Activated T-helper 17 cell treated with anti-CD3 and anti-CD28 coated beads, Interleukin-2, amount 50 U/mL, for 72 hours (primary cell): ENCODE measurements around the gene CHAD. TPM values are rescaled to one million over a fixed set of nuclear protein-coding genes. Genes with fewer than 3 reads are reported as not detected.

ENCODE experiments used
- ATAC-seq: fragments of 150-1000 bp; cut with Tn5 transposase; replicated peaks from 2 replicates; pipeline ENCODE4 v1.10.0; 2021; ENCODE audit warnings: mild to moderate bottlenecking, moderate library complexity
- H3K27ac Mint-ChIP-seq: one replicate; pipeline ENCODE4 v1.8.0; 2022; ENCODE audit warnings: mixed read lengths
- H3K27me3 Mint-ChIP-seq: one replicate; pipeline ENCODE4 v1.8.0; 2022; ENCODE audit warnings: mixed read lengths
- H3K36me3 Mint-ChIP-seq: one replicate; pipeline ENCODE4 v1.8.0; 2022; ENCODE audit warnings: low read depth, mild to moderate bottlenecking, mixed read lengths
- H3K4me1 Mint-ChIP-seq: one replicate; pipeline ENCODE4 v1.8.0; 2022; ENCODE audit warnings: mixed read lengths
- H3K4me3 Mint-ChIP-seq: one replicate; pipeline ENCODE4 v1.8.0; 2022; ENCODE audit warnings: mild to moderate bottlenecking, mixed read lengths
- H3K9me3 Mint-ChIP-seq: one replicate; pipeline ENCODE4 v1.8.0; 2022; ENCODE audit warnings: mixed read lengths
- total RNA-seq, 2 donors: library from RNA; stranded (reverse); gene quantifications; one replicate each; pipeline ENCODE4 v1.2.3, GENCODE V29; 2022

The CHAD gene
- total RNA-seq = not detected

DNA sequence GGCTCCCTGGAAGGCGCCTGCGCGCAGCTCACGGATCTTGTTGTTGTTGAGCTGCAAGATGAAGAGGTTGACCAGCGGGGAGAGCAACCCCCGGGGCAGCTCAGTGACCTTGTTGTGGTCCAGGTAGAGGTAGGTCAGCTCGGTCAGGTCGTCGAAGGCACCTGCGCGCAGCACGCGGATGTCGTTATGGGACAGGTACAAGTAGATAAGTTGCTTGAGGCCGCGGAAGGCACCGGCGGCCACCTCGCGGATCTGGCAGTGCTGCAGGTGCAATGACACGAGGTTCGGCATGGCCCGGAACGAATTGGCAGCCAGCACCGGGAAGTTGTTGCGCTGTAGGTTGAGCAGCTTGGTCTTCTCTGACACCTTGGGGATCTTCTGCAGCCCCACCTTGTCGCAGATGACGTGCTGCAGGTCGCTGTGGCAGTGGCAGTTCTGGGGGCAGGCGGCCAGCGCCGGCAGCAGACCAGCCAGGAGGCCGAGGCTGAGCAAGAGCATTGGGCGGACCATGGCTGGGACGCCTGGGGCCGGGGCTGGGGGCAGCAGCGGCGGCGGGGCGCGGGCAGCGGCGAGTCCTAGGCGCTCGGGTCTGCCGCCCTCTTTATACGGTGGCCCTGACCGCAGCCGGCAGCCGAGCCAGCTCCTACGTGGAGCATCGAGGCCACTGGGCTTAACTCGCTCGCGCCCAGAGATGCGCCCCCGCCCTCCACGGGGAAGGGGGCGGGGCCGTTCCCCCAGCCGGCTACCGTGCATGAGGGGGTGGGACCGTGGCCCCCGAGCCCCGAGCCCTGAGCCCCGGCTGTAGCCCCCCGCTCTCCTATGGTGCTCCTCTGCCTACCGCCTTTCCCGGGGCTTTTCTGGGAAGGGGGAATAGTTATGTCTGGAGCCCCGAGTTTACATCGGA, at the start of gene CHAD:
CHAD (minus strand) TSS at position 577 of the 904 bp plus-strand sequence; CDS start at position 510, 67 bp downstream.
- ATAC-seq = no peak
- Mint-ChIP-seq H3K9me3 (no peaks in the 10 kb centered on the region), H3K27me3 (peaks cover 10% of the 10 kb centered on the region), H3K27ac (no peak within 1 kb of the TSS), H3K36me3 (no peaks in the 10 kb centered on the region), H3K4me3 (peak within 1 kb of the TSS; percentile 26), H3K4me1 (peaks cover 5% of the 10 kb centered on the region)

- no peak overlapping the region for H3K4me3 Mint-ChIP-seq
- H3K27ac Mint-ChIP-seq = peak overlapping the region; percentile 26
- no peaks in the 10 kb centered on the region for H3K36me3 Mint-ChIP-seq
- no peaks in the 10 kb centered on the region for H3K9me3 Mint-ChIP-seq
- no peak for ATAC-seq
- no peaks in the 10 kb centered on the region for H3K27me3 Mint-ChIP-seq
- peaks cover 9% of the 10 kb centered on the region for H3K4me1 Mint-ChIP-seq
These were observed 49.1 kb upstream of the CHAD start for GRCh38 chr17:50517504-50518383.

GRCh38 chr17:50517011-50517410, 48.3 kb upstream of the CHAD start:
- Mint-ChIP-seq H3K9me3 (no peaks in the 10 kb centered on the region), H3K27me3 (no peaks in the 10 kb centered on the region), H3K4me3 (no peak overlapping the region), H3K27ac (peak overlapping the region; percentile 26), H3K4me1 (peaks cover 9% of the 10 kb centered on the region), H3K36me3 (no peaks in the 10 kb centered on the region)
- no peak for ATAC-seq

GRCh38 chr17:50514936-50515702, 46.4 kb upstream of the CHAD start:
- no peaks in the 10 kb centered on the region for H3K27me3 Mint-ChIP-seq
- H3K4me3 Mint-ChIP-seq = no peak overlapping the region
- H3K9me3 Mint-ChIP-seq = no peaks in the 10 kb centered on the region
- ATAC-seq = no peak
- peaks cover 21% of the 10 kb centered on the region for H3K4me1 Mint-ChIP-seq
- H3K27ac Mint-ChIP-seq = no peak overlapping the region
- no peaks in the 10 kb centered on the region for H3K36me3 Mint-ChIP-seq

GRCh38 chr17:50514388-50514787, 45.7 kb upstream of the CHAD start:
- Mint-ChIP-seq H3K27me3 (no peaks in the 10 kb centered on the region), H3K4me3 (no peak overlapping the region), H3K4me1 (peaks cover 21% of the 10 kb centered on the region), H3K9me3 (no peaks in the 10 kb centered on the region), H3K27ac (no peak overlapping the region), H3K36me3 (no peaks in the 10 kb centered on the region)
- no peak for ATAC-seq

GRCh38 chr17:50513495-50513894, 44.8 kb upstream of the CHAD start:
- Mint-ChIP-seq H3K36me3 (no peaks in the 10 kb centered on the region), H3K27me3 (no peaks in the 10 kb centered on the region), H3K27ac (no peak overlapping the region), H3K4me1 (peaks cover 21% of the 10 kb centered on the region), H3K4me3 (no peak overlapping the region), H3K9me3 (no peaks in the 10 kb centered on the region)
- ATAC-seq = no peak

DNA sequence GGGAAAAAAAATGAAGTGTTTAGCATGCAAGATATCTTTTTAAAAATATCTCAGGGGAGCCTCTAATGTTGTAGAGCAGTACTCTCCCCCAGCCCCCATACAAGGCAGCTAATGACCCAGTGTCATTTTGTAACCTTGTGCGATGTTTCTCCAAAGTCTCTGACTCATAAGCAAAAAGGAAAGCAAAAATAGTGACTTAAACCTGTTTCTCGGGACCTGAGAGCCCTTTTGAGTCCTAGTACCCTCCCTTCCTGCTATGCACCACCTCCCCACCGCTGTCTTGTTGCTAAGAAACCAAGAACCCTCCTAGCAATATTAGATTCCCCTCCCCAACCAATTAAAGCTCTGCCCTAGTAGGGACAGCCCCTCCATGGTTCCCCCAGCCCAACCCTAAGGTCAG, 42.4 kb upstream of the CHAD start:
- peaks cover 12% of the 10 kb centered on the region for H3K4me1 Mint-ChIP-seq
- no peaks in the 10 kb centered on the region for H3K27me3 Mint-ChIP-seq
- peak overlapping the region; percentile 93 for H3K27ac Mint-ChIP-seq
- H3K36me3 Mint-ChIP-seq = no peaks in the 10 kb centered on the region
- H3K9me3 Mint-ChIP-seq = no peaks in the 10 kb centered on the region
- peak; percentile 89 for ATAC-seq
- H3K4me3 Mint-ChIP-seq = peak overlapping the region; percentile 72

DNA sequence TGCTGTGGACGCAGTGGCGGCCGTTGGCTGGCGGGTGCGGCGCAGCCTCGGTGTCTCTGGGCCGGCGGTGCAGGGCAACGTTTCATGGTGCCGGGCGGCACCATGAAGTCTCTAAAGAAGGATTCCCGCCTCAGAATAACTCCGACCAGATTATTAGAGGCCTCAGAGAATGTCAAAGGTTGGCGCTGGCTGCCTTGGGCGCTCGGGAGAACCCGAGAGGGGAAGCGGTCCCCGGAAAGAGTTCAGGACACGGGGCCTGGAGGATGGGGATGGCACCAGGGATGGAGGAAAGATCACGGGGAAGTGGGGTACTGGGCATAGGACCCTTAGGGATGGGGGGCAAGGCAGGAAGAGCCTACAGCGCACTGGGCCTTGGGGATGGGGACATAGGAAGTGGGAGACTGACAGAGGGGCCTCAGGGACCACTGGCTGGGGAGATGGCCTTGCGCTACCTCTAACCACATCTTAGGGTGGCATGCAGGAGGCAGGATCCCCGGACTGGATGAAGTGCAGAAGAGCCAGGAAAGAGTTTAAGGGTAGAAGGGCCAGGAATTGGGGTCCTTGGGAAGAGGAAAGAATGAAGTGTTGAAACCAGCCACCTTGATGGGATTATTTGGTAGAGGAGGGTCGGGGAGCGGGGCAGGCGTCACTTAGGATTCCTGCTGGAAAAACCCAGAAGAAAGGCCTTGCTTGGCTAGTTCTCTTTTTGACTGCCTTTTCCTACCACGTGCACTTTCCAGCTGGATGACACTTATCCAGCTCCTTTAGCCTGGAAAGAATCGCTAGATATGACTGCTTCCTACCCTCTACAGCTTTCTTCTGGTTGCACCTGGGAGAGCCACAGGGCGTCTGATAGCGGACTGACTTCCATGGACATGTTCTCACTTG, 40.1 kb upstream of the CHAD start:
- ATAC-seq = no peak
- H3K27ac Mint-ChIP-seq = peak overlapping the region; percentile 60
- peak overlapping the region; percentile 83 for H3K4me3 Mint-ChIP-seq
- no peaks in the 10 kb centered on the region for H3K36me3 Mint-ChIP-seq
- no peaks in the 10 kb centered on the region for H3K27me3 Mint-ChIP-seq
- H3K9me3 Mint-ChIP-seq = no peaks in the 10 kb centered on the region
- H3K4me1 Mint-ChIP-seq = peaks cover 12% of the 10 kb centered on the region

- peak; percentile 45 for ATAC-seq
- H3K27me3 Mint-ChIP-seq = no peaks in the 10 kb centered on the region
- peak within 1 kb of the TSS; percentile 84 for H3K27ac Mint-ChIP-seq
- H3K4me3 Mint-ChIP-seq = peak within 1 kb of the TSS; percentile 83
- no peaks in the 10 kb centered on the region for H3K9me3 Mint-ChIP-seq
- no peaks in the 10 kb centered on the region for H3K36me3 Mint-ChIP-seq
- H3K4me1 Mint-ChIP-seq = peaks cover 12% of the 10 kb centered on the region
These were observed 39.3 kb upstream of the CHAD start, which contains the start of gene MYCBPAP for GRCh38 chr17:50507871-50508572. TSS of gene MYCBPAP (plus strand) at chr17:50508439. CDS start at chr17:50508675, 236 bp downstream.

- Mint-ChIP-seq H3K36me3 (no peaks in the 10 kb centered on the region), H3K9me3 (no peaks in the 10 kb centered on the region), H3K4me3 (no peak overlapping the region), H3K27ac (no peak overlapping the region), H3K27me3 (no peaks in the 10 kb centered on the region), H3K4me1 (peaks cover 5% of the 10 kb centered on the region)
- ATAC-seq = no peak
These were observed 37.6 kb upstream of the CHAD start for GRCh38 chr17:50506298-50506697.

- H3K4me1 Mint-ChIP-seq = no peaks in the 10 kb centered on the region
These were observed 37.0 kb upstream of the CHAD start for GRCh38 chr17:50505591-50506130.

GRCh38 chr17:50502301-50502990, 33.8 kb upstream of the CHAD start:
- H3K27ac Mint-ChIP-seq = no peak overlapping the region
- H3K4me3 Mint-ChIP-seq = no peak overlapping the region
- ATAC-seq = peak; percentile 9
- no peaks in the 10 kb centered on the region for H3K27me3 Mint-ChIP-seq
- no peaks in the 10 kb centered on the region for H3K9me3 Mint-ChIP-seq
- no peaks in the 10 kb centered on the region for H3K36me3 Mint-ChIP-seq
- no peaks in the 10 kb centered on the region for H3K4me1 Mint-ChIP-seq

More at GRCh38 chr17:50505591-50506130, 37.0 kb upstream of the CHAD start:
- Mint-ChIP-seq H3K27me3 (no peaks in the 10 kb centered on the region), H3K36me3 (no peaks in the 10 kb centered on the region), H3K27ac (no peak overlapping the region), H3K4me3 (no peak overlapping the region), H3K9me3 (no peaks in the 10 kb centered on the region)
- no peak for ATAC-seq
